Myocyte (in vitro differentiated cells): ENCODE measurements around the gene SDR39U1. TPM values are rescaled to one million over a fixed set of nuclear protein-coding genes. Genes with fewer than 3 reads are reported as not detected.

ENCODE experiments used
- DNase-seq: peaks from one replicate; pipeline ENCODE4 v3.0.0-alpha.2; 2012; ENCODE audit warnings: low read depth
- total RNA-seq: library from RNA; depleted of rRNA; stranded (reverse); fragments of >200 nt; gene quantifications from 2 replicates; pipeline ENCODE4 v1.2.3, GENCODE V29; 2014

Gene SDR39U1
- total RNA-seq, 1 donor from 2014 or later, result 27.5 TPM

DNA sequence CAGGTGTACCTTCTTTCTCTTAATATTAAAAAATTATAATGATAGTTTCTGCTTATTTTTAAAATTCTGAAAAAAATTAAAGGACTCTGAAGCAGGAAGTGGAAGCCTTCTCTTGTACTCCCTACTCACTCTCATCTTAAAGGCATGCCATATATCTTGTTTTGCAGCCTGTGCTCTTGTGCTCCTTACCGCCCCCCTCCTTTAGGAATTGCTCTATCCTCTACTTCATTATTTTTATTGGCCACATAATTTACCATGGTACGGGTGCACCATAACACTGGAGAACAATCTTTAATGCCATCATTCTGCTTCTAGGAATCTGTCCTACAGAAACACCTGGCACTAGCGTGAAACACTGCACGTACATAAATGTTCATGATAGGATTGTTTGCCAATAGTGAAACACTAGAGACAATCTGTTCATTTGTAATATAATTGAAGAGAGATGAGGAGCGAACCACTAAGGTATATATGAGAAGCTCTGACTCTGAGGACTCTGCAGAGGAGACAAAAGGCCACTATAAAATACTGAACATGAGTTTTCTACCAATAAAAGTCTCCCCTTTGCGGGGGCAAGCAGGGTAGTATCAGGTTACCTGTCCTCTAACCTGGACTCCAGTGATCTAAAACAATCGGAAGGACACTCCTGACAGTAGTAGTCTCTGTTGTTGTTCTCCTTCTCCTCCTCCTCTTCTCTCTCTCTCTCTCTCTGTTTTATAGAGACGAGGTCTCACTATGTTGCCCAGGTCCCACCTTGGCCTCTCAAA is 50.1 kb downstream of the SDR39U1 start:
- DNase-seq, result no peak

DNA sequence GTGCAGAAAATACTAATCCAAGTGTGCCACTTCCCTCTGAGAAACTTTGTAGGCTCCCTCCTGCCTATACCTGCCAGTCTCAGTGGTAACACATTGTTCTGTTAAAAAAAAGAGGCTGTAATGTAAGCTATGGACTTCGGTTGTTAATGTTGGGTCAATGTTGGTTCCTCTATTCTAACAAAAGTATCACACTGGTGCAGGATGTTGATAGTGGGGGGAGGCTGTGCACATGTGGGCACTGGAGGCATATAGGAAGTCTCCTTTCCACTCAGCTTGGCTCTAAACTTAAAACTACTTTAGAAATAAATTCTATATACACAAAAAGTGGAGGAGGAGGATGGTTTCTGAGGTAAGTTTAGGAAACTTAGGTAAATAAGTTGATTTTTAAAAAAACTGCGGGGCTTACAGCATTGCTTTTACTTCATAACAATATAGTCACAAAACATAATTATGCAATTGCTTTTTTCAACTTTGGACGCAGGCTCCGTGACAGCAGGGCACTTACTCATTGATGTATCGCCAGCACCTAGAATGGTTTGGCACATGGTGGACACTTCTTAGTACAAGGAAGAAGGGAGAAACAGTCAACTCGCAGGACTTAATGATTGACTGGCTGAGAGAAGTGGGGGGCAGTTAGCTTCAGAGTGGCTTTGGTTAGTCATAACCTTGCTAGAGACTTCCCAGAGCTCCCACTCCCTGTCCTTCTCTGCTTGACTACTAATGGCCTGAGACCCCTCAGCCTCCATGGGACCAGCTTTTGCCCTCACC is 51.7 kb downstream of the SDR39U1 start:
- no peak for DNase-seq

Other genes starting within 250 kb of the SDR39U1 start
- gene TM9SF1, start 247.3 kb downstream of the SDR39U1 start, total RNA-seq, result 59.5 and 76.3 TPM in 2 replicates
- not detected in 2 replicates for gene TSSK4, start 237.1 kb downstream of the SDR39U1 start, total RNA-seq
- 42.1 and 49.6 TPM in 2 replicates for gene CHMP4A, start 229.3 kb downstream of the SDR39U1 start, total RNA-seq
- gene MDP1, start 226.7 kb downstream of the SDR39U1 start, total RNA-seq, result 16.6 and 16.7 TPM in 2 replicates
- 196 and 233 TPM in 2 replicates for gene NEDD8, start 210.4 kb downstream of the SDR39U1 start, total RNA-seq
- 60.8 and 90.3 TPM in 2 replicates for gene GMPR2, start 209.8 kb downstream of the SDR39U1 start, total RNA-seq
- gene TINF2, start 200.2 kb downstream of the SDR39U1 start, total RNA-seq, result 39.2 and 48.7 TPM in 2 replicates
- 0.08 and 0.99 TPM in 2 replicates for gene TGM1, start 179.6 kb downstream of the SDR39U1 start, total RNA-seq
- gene RABGGTA, start 171.2 kb downstream of the SDR39U1 start, total RNA-seq, result 26.3 TPM in 2 replicates
- 17.5 and 25.1 TPM in 2 replicates for gene DHRS1, start 143.0 kb downstream of the SDR39U1 start, total RNA-seq
- 27.9 and 28.9 TPM in 2 replicates for gene NOP9, start 142.9 kb downstream of the SDR39U1 start, total RNA-seq
- gene CIDEB, start 134.8 kb downstream of the SDR39U1 start, total RNA-seq, result not detected in 2 replicates
- 2.7 and 3.2 TPM in 2 replicates for gene LTB4R2, start 132.6 kb downstream of the SDR39U1 start, total RNA-seq
- 0.67 and 0.68 TPM in 2 replicates for gene LTB4R, start 131.3 kb downstream of the SDR39U1 start, total RNA-seq
- gene ADCY4, start 107.7 kb downstream of the SDR39U1 start, total RNA-seq, result not detected in 2 replicates
- gene RIPK3, start 102.8 kb downstream of the SDR39U1 start, total RNA-seq, result not detected in 2 replicates
- 19.4 and 23.2 TPM in 2 replicates for gene NFATC4, start 74.6 kb downstream of the SDR39U1 start, total RNA-seq
- gene NYNRIN, start 43.8 kb downstream of the SDR39U1 start, total RNA-seq, result 0.05 and 0.21 TPM in 2 replicates
- 1.0 and 1.2 TPM in 2 replicates for gene CBLN3, start 13.1 kb downstream of the SDR39U1 start, total RNA-seq
- 28.0 and 29.6 TPM in 2 replicates for gene KHNYN, start 12.8 kb downstream of the SDR39U1 start, total RNA-seq
- not detected in 2 replicates for gene CMA1, start 65.5 kb upstream of the SDR39U1 start, total RNA-seq
- gene CTSG, start 133.5 kb upstream of the SDR39U1 start, total RNA-seq, result not detected in 2 replicates
- gene GZMH, start 166.9 kb upstream of the SDR39U1 start, total RNA-seq, result not detected in 2 replicates
- gene GZMB, start 191.4 kb upstream of the SDR39U1 start, total RNA-seq, result not detected in 2 replicates